ENCODE data around the gene PXT1. TPM values are rescaled to one million over a fixed set of nuclear protein-coding genes. Genes with fewer than 3 reads are reported as not detected.

PXT1 gene
- total and polyA plus RNA-seq, 9 of the 15 experiments (the other 6 are each of a cell fraction or from before 2014, with no cell fraction given) = 0.09 to 0.11 (median 0.10) TPM; not detected in 5

DNA sequence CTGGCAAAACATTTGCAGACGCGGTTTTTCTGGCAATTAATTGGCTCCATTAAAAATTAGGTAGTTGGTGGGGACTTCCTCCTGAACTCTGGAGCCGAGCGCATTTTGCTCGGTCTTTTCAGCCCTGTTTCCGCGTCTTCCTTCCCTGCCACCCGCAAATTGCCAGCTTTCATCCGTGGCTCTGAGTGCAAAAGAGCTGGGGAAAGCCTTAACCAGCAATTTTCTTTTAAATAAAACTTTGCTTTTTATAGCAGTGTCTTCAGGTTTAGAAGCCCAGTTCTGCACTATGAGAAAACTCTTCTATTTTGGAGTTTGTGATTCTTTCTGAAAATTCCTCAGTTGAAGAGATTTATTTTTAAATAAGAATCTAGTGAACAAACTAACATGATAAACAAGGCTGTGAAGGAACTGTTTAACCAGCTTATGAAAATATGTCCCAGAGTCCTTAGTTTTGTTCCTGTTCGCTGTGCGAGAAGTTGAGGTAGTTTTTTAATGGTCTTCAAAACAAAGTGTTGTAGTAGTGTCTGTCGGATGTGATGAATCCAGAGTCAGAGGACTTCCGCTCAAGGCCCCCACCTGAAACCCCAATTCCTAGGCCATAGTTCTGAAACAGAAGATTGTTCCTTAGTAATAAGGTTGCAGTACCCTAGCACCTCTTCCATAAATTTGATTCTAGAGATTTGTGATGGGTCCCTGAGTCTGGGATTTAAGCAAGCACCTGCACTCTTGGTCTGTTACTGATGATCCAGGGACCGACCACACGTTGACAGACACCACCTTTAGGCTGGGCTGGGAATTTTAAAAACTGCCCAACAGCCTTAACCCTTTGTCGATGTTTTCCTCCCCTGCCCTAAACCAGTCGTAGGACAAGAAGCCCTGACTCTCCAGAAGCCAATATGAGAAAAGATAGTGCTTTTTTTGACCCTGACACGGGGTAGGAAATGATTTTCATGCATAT is 1.1 kb upstream of the PXT1 start (continued):
- TF ChIP-seq FUS (optimal IDR thresholded peaks at IDR 0.05; ENCODE audit: low read depth, low read length) (no peak), ZBED1 (IDR thresholded peaks at IDR 0.05) (no peak), NR0B1 (IDR thresholded peaks at IDR 0.05; ENCODE audit: partially characterized antibody) (no peak), TBP (optimal IDR thresholded peaks at IDR 0.05; ENCODE audit: low read depth, low read length) (no peak), SMARCB1 (IDR thresholded peaks at IDR 0.05; ENCODE audit: insufficient read length, low read depth) (no peak), BRCA1 (IDR thresholded peaks at IDR 0.05) (no peak), BRCA1 (CRISPR knock-in tag; IDR thresholded peaks at IDR 0.05) (no peak), ZNF518B (CRISPR knock-in tag; IDR thresholded peaks at IDR 0.05) (no peak), C11orf30 (IDR thresholded peaks at IDR 0.05; ENCODE audit: low read depth) (0 out of 2 replicates have a peak, but pooled peaks have one; percentile 4), HDGF (IDR thresholded peaks at IDR 0.05) (0 out of 2 replicates have a peak, but pooled peaks have one; percentile 45), ZNF217 (CRISPR knock-in tag; IDR thresholded peaks at IDR 0.05) (no peak), RB1 (IDR thresholded peaks at IDR 0.05; ENCODE audit: low read depth) (no peak), MTA3 (IDR thresholded peaks at IDR 0.05; ENCODE audit: borderline replicate concordance) (peak; percentile 66), ZNF79 (CRISPR knock-in tag; IDR thresholded peaks at IDR 0.05; ENCODE audit: low read depth) (no peak), U2AF2 (optimal IDR thresholded peaks at IDR 0.05; ENCODE audit: low read depth, low read length) (no peak), CREBBP (IDR thresholded peaks at IDR 0.05; ENCODE audit: low read depth, low read length) (no peak), RFX5 (IDR thresholded peaks at IDR 0.05; ENCODE audit: low read depth, low read length) (no peak), ZNF224 (CRISPR knock-in tag; IDR thresholded peaks at IDR 0.05) (no peak), ZNF165 (CRISPR knock-in tag; IDR thresholded peaks at IDR 0.05; ENCODE audit: borderline replicate concordance) (no peak), SRSF1 (IDR thresholded peaks at IDR 0.05; ENCODE audit: low read depth, low read length) (no peak), ZKSCAN3 (CRISPR knock-in tag; IDR thresholded peaks at IDR 0.05) (no peak), PHB2 (IDR thresholded peaks at IDR 0.05; ENCODE audit: low read depth) (no peak), ZNF785 (CRISPR knock-in tag; IDR thresholded peaks at IDR 0.05) (no peak), FOXP1 (CRISPR knock-in tag; IDR thresholded peaks at IDR 0.05) (no peak)
- TF ChIP-seq, protein P1, sequence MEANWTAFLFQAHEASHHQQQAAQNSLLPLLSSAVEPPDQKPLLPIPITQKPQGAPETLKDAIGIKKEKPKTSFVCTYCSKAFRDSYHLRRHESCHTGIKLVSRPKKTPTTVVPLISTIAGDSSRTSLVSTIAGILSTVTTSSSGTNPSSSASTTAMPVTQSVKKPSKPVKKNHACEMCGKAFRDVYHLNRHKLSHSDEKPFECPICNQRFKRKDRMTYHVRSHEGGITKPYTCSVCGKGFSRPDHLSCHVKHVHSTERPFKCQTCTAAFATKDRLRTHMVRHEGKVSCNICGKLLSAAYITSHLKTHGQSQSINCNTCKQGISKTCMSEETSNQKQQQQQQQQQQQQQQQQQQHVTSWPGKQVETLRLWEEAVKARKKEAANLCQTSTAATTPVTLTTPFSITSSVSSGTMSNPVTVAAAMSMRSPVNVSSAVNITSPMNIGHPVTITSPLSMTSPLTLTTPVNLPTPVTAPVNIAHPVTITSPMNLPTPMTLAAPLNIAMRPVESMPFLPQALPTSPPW (CRISPR knock-in tag; IDR thresholded peaks at IDR 0.05) = 0 out of 2 replicates have a peak, but pooled peaks have one; percentile 42
